OCI-M1 (cell line): ENCODE measurements around the gene SPRR4.
A peak's percentile ranks its signal among the peaks of the same experiment; 100 is the strongest.
"Not testable (repeated sequence)": the region's sequence is repeated elsewhere in the genome, so short reads cannot be mapped to it uniquely, and the experiment has no call there.

ENCODE experiments used
- DNase-seq: peaks from one replicate; lab custom pipeline; 2025; lab: John Stamatoyannopoulos, UW

Gene SPRR4

DNA sequence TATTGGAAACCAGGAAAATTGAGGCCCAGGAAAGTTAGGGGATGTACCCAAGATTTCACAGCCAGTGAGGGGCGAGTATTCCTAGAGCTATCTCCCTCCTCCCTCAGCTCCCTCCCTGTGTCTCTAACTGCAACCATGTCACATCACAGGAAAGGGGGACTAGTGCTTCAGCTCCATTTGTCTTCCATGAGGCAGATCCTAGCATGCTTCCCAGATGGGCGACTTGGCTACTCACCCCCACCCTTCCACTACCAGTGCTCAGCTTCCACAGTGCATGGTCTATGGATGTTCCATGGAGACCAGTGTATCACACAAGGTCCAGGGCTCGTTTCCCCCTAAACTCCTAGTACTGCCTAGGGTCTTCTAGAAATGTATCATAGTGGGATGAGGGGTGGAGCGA lies 4.6 kb upstream of the SPRR4 start:
- no peak for DNase-seq

DNA sequence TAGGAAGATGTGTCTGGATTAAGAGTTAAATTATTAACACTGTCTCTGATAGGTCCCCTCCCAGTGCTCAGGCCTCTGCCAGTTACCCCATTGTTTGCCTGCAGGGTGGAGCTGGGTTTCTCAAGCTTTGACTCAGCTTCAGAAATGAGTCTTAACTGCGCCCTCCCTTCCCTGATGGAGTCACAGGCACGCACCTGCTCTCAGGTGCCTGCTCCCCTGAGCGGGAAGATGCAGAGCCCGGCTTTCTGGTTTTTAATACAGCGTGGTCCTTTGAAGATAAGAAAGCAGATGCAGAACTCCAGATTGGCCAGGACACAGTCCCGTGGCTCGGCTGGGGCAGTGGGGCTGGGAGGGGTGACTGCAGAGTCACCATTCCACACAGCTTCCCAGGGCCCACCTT lies 3.2 kb upstream of the SPRR4 start:
- DNase-seq, result peak; percentile 22

DNA sequence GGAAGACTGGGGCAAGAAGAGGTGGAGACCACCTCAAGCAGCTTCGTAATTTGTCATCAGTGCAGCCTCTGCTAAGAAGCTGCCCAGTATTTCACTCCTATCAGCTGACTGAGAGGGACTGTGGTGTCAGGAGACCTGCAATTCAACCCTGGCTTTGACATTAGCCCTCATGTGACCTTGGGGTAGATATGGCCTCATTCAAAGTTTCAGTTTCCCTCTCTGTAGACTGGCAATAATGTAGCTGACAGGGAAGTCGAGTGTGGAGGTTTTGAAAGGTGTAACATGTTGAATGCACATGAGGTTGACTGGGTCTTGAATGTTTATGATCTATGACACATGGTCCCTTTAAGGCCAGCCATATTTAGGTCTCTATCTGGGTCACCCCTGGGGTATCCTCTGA lies 2.2 kb upstream of the SPRR4 start:
- DNase-seq, result peak; percentile 81

DNA sequence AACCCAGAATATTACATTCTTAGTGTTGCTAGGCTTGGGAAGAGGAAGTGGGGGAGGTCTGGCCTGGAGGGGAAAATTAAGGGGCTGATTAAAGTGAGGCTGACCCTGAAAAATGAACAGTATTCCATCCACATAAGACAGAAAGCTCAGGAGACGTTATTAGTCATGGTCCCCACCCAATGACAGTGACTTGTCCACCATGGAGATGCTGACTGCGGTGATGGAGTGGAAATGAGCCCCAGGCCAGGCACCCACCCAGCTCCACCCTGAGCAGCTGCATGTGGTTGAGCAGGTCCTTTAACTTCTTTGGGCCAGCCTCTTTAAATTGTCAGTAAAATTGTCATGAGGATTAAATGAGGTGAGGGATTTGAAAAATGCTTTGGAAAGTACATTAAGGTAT lies 1.4 kb upstream of the SPRR4 start:
- no peak for DNase-seq

DNA sequence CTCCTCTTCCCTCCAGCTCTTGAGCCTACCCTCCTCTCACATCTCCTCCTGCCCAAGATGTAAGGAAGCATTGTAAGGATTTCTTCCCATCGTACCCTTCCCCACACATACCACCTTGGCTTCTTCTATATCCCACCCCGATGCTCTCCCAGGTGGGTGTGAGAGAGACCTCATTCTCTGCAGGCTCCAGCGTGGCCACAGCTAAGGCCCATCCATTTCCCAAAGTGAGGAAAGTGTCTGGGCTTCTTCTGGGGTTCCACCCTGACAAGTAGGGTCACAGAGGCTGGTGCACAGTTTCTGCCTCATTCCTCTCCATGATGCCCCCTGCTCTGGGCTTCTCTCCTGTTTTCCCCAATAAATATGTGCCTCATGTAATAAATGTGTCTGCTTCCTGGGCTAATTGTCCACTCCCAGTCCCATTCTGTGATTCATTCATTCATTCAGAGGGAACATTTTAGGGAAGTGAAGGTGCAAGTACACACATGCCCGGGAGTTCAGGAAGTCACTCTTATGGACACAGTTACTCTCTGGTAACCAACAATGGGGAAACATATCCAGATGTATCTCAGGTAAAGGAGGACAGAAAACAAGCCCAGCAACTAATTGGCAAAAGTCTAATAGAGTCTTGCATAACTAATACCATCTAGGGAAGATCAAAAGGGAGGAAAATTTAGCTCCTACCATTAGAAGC lies 1.9 kb downstream of the SPRR4 start:
- no peak for DNase-seq

DNA sequence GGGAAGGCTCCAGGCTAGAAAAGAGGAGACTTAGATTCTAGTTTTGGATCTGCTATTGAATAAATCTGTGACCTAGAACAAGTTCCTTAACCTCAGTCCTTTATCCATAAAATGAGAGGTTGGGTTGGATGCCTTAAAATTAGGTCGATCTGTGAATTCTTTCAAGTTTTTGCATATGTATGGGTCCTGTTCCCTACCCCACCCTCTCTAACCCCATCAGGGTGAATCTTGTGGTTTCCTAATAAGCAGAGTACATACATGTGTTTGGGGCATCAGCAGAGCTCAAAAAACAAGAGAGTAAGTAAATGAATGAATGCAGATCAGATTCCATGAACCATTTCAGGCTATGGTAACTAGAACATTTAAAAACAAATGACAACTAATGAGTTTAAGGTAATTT lies 6.2 kb downstream of the SPRR4 start:
- DNase-seq, result no peak

DNA sequence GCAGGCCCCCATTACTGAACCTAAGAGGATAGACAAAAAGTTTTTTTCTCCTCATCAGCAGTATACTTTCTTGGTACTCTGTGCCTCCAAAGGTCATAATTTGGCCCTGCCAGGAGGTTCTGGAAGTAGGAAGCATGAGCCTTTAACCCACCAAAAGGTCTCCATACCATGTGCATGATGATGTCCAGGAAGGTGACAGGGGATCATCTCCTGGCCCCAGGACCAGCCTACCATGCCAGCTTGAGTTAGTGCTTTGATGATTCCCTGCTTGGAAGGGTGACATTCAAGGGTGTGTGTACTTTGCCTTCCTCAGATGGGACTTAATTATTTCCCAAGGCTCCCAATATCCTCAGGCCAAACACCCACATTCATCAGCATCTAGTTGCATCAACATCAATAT lies 7.2 kb downstream of the SPRR4 start:
- no peak for DNase-seq

DNA sequence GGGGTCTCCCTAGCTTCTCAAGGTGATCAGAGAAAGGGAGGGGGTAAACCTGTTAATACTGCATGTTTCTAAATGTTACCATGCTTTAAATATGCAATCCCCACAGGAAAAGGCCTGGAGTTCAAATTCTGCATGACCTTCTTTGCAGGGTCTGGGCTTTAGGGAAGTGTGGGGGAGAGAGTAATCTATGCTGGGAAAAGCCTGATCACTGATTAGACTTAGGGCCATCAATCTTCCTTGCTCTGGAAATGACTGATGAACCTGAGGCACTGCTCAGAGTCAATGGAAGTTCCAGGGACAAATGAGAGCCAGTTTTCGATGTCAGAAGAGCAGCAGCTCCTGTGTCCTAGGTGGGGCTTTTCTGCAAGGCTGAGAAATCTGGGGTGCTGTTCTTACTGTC lies 10.2 kb downstream of the SPRR4 start:
- DNase-seq, result no peak

DNA sequence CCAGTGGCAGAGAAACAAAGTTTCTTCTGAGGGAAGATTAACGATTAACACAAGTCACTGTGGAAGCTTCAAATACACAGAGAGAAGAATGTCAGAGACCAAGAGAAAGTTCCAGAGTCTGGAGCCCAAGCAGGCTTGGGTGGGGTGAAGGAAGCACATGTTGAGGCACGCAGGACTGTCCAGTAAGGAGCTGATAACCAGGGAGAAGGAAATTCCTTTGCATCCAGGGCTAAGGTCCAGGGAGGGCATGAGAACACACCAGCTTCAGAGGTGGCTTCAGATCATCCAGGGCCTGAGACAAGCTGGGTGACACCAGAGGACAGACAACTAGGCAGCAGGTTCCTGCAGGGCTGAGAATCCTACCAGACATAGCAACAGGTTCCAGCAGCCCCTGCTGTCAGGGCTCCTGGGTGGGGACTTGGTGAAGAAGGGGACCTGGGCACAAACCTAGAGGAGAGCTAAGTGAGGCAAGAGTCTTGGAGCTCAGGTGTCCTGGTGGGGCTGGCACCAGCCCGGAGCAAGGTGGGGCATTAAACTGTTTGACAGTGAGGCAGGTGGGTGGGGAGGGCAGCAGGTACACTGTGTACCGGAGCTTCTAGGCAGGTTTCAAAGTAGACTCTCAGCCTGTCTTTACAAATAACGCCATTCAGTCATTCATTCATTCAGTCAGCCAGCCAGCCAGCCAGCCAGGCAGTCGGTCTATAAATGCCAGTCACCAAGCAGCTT lies 10.9 kb downstream of the SPRR4 start:
- no peak for DNase-seq

DNA sequence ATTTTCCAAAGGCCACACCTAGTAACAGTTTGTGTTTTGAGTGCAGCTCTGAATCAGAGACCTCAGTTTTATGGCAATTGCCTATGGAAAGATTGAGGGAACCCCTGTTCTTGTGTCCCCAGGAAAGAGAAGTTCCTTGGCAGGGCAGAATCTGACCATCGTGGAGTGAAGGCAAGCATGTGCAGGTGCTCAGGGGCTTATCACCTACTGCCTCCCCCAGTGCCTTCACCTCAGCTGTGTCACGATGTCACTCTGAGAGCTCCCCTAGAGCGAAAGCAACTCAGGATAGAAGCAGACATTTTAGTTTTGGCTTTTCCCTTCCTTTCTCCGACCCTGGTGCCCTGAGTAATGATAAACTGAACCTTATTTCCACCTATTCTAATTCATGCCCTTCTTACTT lies 11.6 kb downstream of the SPRR4 start:
- DNase-seq, result no peak

DNA sequence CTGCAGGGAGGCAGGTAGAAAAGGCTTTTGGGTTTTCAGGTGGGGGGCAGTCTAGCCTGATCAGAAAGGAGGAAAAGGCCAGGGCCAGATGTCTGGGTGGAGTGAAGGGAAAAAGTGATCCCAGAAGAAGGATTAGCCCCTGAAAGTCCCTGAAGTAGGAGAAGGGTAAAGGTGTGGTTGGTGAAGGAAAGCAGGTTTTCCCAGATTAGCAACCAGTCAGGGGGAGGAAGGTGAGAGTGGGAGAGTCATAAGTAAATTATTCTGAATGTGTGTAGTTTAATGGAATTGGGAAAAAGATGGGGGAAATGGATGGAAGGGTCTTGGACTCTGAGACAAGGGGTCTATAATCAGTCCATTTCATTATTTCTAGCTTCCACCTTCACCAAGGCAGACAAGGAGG lies 12.8 kb downstream of the SPRR4 start:
- no peak for DNase-seq

DNA sequence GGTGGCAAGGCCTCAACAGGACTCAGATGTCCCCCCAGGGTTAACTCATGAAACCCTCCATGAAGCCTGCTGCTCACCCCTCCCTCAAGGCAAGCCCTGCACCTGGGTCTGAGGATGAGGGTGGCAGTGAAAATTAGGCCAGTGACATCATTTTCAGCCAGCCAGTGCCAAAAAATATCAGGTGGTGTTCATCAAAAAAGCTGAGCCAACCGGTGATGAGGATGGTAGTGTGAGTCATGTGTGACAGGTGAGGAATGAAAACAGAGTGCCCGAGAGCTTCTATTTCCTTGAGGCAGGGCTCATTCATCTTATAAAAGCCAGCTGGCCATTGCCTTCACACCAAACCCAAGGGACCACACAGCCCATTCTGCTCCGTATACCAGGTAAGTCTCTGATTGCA lies 13.3 kb downstream of the SPRR4 start, which contains the start of gene SPRR1A:
SPRR1A (plus strand) TSS at position 339 of the 400 bp plus-strand sequence. CDS start 1,150 bp downstream, outside the sequence.
- no peak for DNase-seq

DNA sequence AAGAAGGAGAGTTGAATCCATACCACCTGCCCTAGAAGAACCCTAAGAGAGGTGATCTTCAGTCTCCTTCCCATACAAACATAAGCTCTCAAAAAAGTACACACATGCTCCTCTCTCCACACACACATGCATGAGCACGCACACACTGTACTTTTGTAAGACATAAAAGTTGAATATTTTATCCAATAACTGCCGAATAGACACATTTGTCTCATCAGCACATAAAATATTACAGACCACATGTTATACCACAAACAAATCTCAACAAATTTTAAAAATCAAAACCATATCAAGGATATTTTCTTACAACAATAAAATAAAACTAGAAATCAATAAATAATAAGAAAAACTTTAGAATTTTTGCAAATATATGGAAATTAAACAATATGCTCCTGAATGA lies 16.1 kb downstream of the SPRR4 start:
- no peak for DNase-seq

DNA sequence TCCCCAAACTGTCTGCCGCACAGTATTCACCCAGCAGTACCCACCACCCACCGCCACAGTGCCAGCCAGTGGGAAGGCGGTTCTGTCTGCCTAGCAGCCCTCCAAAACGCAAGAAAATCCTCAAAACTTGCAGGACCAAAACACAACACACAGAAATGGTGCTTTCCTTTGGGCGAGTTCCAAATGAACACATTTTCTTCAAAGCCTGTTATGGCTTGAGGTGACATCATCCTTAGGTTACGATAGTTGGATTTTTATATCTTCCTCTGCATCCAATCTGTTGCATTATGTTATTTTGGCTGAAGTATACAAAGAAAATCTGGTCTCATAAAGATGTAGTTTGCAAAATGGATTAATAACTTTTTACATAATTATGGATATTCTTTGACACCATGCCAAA lies 22.7 kb downstream of the SPRR4 start:
- no peak for DNase-seq

DNA sequence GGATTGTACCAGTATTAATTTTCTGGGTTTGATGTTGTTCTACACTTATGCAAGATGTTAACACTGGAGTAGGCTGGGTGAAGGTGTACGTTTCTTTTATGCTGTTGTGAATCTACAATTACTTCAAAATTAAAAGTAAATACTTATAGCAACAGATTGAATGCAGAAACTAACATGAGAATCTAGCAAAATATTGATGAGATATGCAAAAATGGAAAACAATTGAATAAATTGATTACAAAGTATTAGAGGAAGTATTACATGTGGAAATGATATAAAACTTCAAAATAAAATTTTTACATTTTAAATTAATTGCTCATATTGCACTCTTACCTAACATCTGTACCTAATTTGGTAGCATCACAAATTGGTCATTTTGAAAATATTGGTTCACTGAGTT lies 25.4 kb downstream of the SPRR4 start:
- no peak for DNase-seq

DNA sequence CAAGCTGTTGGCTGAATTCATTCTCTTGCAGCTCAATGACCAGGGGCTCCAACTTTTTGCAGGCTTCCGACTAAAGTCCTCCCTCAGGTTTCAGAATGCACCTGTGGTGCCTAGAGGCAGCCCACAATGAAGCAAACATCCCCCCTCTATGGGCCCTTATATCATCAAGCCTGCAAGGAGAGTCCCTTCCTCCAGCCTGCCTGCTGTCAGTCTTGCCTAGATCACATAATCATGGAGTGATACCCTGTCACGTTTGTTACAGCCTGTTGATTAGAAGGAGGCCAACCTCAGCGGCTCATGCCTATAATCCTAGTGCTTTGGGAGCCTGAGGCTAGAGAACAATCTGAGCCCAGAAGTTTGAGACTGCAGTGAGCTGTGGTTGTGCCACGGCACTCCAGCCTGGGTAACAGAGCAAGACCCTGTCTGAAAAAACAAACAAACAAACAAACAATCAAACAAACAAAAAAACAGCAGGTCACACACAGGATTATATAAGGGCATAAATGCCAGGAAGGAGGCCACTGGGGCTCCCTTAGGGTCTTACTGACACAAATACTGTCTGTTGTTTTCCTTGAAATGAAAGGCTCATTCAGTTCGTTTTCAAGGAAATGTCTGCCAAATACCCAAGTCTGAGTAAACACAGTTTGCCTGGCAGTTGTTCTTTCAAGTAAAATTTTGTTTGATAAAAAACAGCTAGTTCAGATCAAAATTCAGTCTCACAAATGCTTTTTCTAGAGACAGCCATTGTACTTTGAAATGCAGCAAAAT lies 26.4 kb downstream of the SPRR4 start:
- DNase-seq, result no peak

DNA sequence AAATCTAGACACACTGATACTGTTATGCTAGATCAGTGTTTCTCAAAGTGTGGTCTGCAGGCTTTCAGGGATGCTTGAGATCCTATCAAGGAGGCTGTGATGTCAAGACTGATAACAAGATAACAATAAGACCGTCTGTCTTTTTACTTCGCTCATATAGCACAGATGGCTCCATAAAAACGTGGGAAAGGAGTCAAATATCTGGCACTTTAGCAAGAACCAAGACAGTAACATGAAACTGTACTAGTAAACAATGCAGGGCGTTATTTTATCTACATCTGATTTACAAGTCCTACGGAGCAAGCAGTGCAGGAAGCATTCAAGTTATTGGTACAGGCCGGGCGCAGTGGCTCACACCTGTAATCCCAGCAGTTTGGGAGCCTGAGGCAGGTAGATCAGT lies 27.5 kb downstream of the SPRR4 start:
- no peak for DNase-seq

DNA sequence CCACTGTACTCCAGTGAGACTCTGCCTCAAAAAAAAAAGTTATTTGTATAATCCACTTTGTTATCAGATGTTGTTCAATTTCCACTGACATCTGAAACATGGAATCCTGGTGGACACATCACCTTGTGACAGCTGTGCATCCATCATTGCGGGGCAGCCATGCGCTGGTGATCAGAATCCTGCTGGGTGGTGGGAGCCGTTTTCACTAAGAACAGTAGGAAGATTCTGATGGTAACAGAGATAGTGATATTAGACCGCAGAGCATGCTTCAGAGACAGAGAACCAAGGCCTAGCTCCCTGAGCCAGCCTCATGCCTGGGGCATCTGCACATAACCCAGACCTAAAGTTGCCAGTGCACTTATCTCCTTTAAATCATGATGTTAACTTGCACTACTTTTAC lies 28.0 kb downstream of the SPRR4 start:
- DNase-seq, result no peak

DNA sequence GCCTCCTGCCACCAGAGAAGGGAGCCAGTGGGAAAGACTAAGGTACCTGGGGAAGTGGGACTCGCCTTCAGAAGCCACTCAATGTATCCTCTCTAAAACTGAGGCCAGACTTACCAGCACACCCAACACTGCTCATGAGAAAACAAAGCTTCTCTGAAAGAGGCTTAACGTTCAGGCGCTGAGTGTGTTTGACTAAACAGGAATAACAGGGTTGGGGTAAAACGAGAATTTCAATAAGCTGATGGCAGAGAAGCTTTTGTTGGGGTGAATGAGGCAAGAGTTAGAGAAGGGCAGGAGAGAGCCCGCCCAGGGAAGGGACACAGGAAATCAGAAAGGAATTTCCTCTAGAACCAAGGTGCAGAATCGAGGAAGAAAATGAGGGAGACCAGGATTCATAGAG lies 29.4 kb downstream of the SPRR4 start:
- no peak for DNase-seq

DNA sequence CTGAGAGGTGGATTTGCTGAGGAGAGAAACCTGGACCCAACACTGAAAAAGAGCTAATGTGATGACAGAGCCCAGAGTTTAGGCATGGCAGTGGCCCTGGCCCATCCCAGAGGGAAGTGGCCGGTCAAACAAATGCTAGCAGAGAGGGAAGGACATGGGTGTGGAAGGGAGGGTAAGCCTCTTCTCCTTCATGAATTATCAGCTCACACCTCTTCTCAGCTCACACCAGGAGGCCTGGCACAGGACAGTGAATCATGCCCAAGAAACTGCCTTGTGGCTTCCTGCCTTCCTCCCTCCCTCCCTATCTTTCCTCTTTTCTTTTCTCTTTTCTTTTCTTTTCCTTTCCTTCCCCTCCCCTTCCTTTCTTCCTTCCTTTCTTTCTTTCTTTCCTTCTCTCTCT lies 29.8 kb downstream of the SPRR4 start:
- DNase-seq, result no peak

DNA sequence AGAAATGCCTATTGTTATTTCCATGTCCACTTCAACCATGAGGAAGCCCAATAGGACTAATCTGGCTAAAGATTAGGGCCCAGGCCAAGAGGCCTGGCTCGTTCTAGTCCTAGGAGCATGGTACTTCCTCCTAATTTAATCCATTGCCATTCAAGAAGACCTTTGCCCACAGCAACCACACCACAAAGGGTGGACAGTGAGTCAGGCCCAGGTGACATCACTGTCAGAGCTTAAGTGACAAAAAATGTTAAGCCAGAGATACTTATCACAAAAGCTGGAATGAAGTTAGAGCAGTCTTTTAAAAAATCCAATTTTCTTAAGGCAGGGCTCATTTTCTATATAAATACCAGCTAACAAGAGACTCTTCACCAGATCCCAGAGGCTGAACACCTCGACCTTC lies 30.9 kb downstream of the SPRR4 start, which contains the start of gene SPRR3:
SPRR3 (plus strand) TSS at position 368 of the 400 bp plus-strand sequence. CDS start 1,272 bp downstream, outside the sequence.
- DNase-seq, result peak; percentile 71

DNA sequence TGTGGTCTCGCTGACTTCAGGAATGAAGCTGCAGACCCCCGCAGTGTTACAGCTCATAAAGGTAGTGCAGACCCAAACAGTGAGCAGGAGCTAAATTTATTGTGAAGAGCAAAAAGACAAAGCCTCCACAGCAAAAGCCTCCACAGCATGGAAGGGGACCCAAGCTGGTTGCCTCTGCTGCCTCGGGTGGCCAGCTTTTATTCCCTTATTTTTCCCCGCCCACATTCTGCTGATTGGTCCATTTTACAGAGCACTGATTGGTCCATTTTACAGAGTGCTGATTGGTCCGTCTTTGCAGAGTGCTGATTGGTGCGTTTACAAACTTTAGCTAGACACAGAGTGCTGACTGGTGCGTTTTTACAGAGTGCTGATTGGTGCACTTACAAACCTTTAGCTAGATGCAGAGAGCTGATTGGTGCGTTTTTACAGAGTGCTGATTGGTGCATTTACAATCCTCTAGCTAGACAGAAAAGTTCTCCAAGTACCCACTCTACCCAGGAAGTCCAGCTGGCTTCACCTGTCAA lies 40.8 kb downstream of the SPRR4 start:
- DNase-seq, result not testable (repeated sequence)

DNA sequence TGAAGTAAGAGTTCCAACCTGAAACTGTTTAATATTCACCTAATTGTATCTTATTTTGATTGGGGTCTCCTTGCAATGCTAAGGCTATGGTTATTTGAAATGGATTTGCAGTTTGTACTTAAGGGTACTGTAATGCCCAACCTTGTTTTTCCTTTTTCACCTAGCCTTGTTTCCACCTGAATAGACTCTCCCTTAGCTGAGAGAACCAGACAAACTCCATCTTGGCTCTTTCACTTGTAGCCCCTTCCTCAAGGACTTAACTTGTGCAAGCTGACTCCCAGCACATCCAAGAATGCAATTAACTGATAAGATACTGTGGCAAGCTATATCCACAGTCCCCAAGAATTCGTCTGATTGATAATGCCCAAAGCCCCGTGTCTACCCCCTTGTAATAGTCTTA lies 51.4 kb downstream of the SPRR4 start:
- DNase-seq, result not testable (repeated sequence)
